ENCODE data around the gene DYRK1A. TPM values are rescaled to one million over a fixed set of nuclear protein-coding genes. Genes with fewer than 3 reads are reported as not detected.
A peak's percentile ranks its signal among the peaks of the same experiment; 100 is the strongest.

Gene DYRK1A
- total RNA-seq, 1 experiment from 2014 or later: 48.7 TPM

GRCh38 chr21:37339552-37339939 is 27.0 kb upstream of the DYRK1A start:
- DNase-seq (no peak), ATAC-seq (no peak)
- H3K4me1 ChIP-seq (ENCODE audit: insufficient read depth, low read length): peaks cover 44% of the 10 kb centered on the region
- H3K79me2 ChIP-seq (ENCODE audit: low read length): no peaks in the 10 kb centered on the region
- intact Hi-C loops (cut with micrococcal nuclease): loop anchor here (1.0 kb wide), 2 partner anchors 30 to 72 kb away; partner anchors contain the start of gene VPS26C
- no peak for TF ChIP-seq EZH2 (IDR thresholded peaks at IDR 0.05; ENCODE audit: low read length, unreplicated experiment)
- TSS peak; percentile 63 for BruUV-seq (replicated peaks)
- peak overlapping the region; percentile 49 for H3K9ac ChIP-seq (ENCODE audit: low read length)
- ChIA-PET POLR2A (ENCODE audit: unreplicated experiment) (no interaction called here), CTCF (no interaction called here)
- H4K20me1 ChIP-seq (ENCODE audit: low read length): no peaks in the 10 kb centered on the region
- peak overlapping the region; percentile 95 for H3K27ac ChIP-seq (ENCODE audit: low read length)
- H2AFZ ChIP-seq (ENCODE audit: low read length): peak overlapping the region; percentile 63
- H3K9me2 ChIP-seq (replicated peaks; ENCODE audit: low read length): no peaks in the 10 kb centered on the region
- peaks cover 23% of the 10 kb centered on the region for H3F3A ChIP-seq (ENCODE audit: low read length, unreplicated experiment)
- H3K27me3 ChIP-seq (ENCODE audit: low read length): no peaks in the 10 kb centered on the region
- no peaks in the 10 kb centered on the region; the same call in 1 of the 2 replicates for H3K36me3 ChIP-seq (ENCODE audit: low read depth, low read length)
- peak overlapping the region; percentile 51; the same call in 1 of the 2 replicates for H3K4me3 ChIP-seq (ENCODE audit: low read length)
- H3K4me2 ChIP-seq (ENCODE audit: low read length): peak overlapping the region; percentile 66
- no peaks in the 10 kb centered on the region for H3K9me3 ChIP-seq (ENCODE audit: low read length)

- Histone ChIP-seq H3K9me2 (replicated peaks; ENCODE audit: low read length) (no peaks in the 10 kb centered on the region), H3K4me2 (ENCODE audit: low read length) (peak overlapping the region; percentile 72), H3F3A (ENCODE audit: low read length, unreplicated experiment) (peaks cover 23% of the 10 kb centered on the region), H2AFZ (ENCODE audit: low read length) (peak overlapping the region; percentile 34), H3K4me1 (ENCODE audit: insufficient read depth, low read length) (peaks cover 44% of the 10 kb centered on the region), H3K36me3 (ENCODE audit: low read depth, low read length) (no peaks in the 10 kb centered on the region; the same call in 1 of the 2 replicates), H3K27me3 (ENCODE audit: low read length) (no peaks in the 10 kb centered on the region), H3K27ac (ENCODE audit: low read length) (peak overlapping the region; percentile 95), H3K4me3 (ENCODE audit: low read length) (peak overlapping the region; percentile 41), H3K9me3 (ENCODE audit: low read length) (no peaks in the 10 kb centered on the region), H4K20me1 (ENCODE audit: low read length) (no peaks in the 10 kb centered on the region), H3K9ac (ENCODE audit: low read length) (peak overlapping the region; percentile 54), H3K79me2 (ENCODE audit: low read length) (no peaks in the 10 kb centered on the region)
- ChIA-PET POLR2A (ENCODE audit: unreplicated experiment) (no interaction called here), CTCF (no interaction called here)
- BruUV-seq (replicated peaks): TSS peak; percentile 79
- TF ChIP-seq EZH2phosphoT487 (IDR thresholded peaks at IDR 0.05; ENCODE audit: borderline replicate concordance, low read length) (no peak), CTCF (conservative IDR thresholded peaks at IDR 0.05; ENCODE audit: low read depth, low read length) (no peak)
- ATAC-seq: peak; percentile 50
- peak; percentile 79 for DNase-seq
- intact Hi-C loops (cut with micrococcal nuclease): no loop called here
Observed at GRCh38 chr21:37341254-37341960, 25.2 kb upstream of the DYRK1A start.

GRCh38 chr21:37342046-37342632 is 24.4 kb upstream of the DYRK1A start:
- CTCF ChIA-PET: no interaction called here
- POLR2A ChIA-PET (ENCODE audit: unreplicated experiment): no interaction called here
- Histone ChIP-seq H3K9me2 (replicated peaks; ENCODE audit: low read length) (no peaks in the 10 kb centered on the region), H3K79me2 (ENCODE audit: low read length) (no peaks in the 10 kb centered on the region), H3K9ac (ENCODE audit: low read length) (peak overlapping the region; percentile 54), H3K4me2 (ENCODE audit: low read length) (peak overlapping the region; percentile 72), H3K4me3 (ENCODE audit: low read length) (peak overlapping the region; percentile 41; the same call in 1 of the 2 replicates), H3K4me1 (ENCODE audit: insufficient read depth, low read length) (peaks cover 44% of the 10 kb centered on the region), H3K36me3 (ENCODE audit: low read depth, low read length) (no peaks in the 10 kb centered on the region; the same call in 1 of the 2 replicates), H3K27ac (ENCODE audit: low read length) (peak overlapping the region; percentile 95), H3F3A (ENCODE audit: low read length, unreplicated experiment) (peaks cover 23% of the 10 kb centered on the region), H2AFZ (ENCODE audit: low read length) (peak overlapping the region; percentile 34), H3K9me3 (ENCODE audit: low read length) (no peaks in the 10 kb centered on the region), H4K20me1 (ENCODE audit: low read length) (no peaks in the 10 kb centered on the region), H3K27me3 (ENCODE audit: low read length) (no peaks in the 10 kb centered on the region)
- peak; percentile 14 for DNase-seq
- ATAC-seq: peak; percentile 20
- no peak for TF ChIP-seq EZH2phosphoT487 (IDR thresholded peaks at IDR 0.05; ENCODE audit: borderline replicate concordance, low read length)
- no peak for TF ChIP-seq EZH2 (IDR thresholded peaks at IDR 0.05; ENCODE audit: low read length, unreplicated experiment)
- TF ChIP-seq CTCF (conservative IDR thresholded peaks at IDR 0.05; ENCODE audit: low read depth, low read length): no peak
- intact Hi-C loops (cut with micrococcal nuclease): no loop called here
- BruUV-seq (replicated peaks): no TSS peak
